HepG2 (cell line): ENCODE measurements around the gene ARHGAP4. TPM values are rescaled to one million over a fixed set of nuclear protein-coding genes. Genes with fewer than 3 reads are reported as not detected.

Experiments used
- ATAC-seq: fragments of 200-7000 bp; cut with Tn5 transposase; 3 replicates; pipeline ENCODE4 v1.9.1; 2020; ENCODE audit warnings: mild to moderate bottlenecking, moderate library complexity
- BruUV-seq: library from RNA; stranded (reverse); fragments of 400-500 nt; replicated peaks from 2 replicates; lab custom pipeline; 2021; lab: Mats Ljungman, UMichigan
- CTCF ChIA-PET: fragments of 300-600 bp; formaldehyde crosslinking; extraction: SDS; loops from one replicate; lab custom pipeline; 2021; ENCODE audit warnings: low total read pairs, inconsistent platforms, low intra/inter-chr PET ratio; lab: Yijun Ruan, JAX
- POLR2A ChIA-PET: fragments of 350-600 bp; sonication (Branson Sonifier 250); formaldehyde crosslinking; loops from one replicate; lab custom pipeline; 2020; ENCODE audit warnings: antibody characterized with exemption, inconsistent platforms; lab: Yijun Ruan, JAX
- DNase-seq: peaks from one replicate; pipeline ENCODE4 v3.0.0-alpha.2; 2015; ENCODE audit warnings: low spot score
- FAIRE-seq: peaks from 3 replicates; lab custom pipeline; 2011; peaks lifted over from hg19 to GRCh38; lab: Jason Lieb, UNC
- H2AFZ ChIP-seq: one replicate; pipeline ENCODE4 v1.6.1; 2011; ENCODE audit warnings: low read length, inconsistent platforms
- H3K27ac ChIP-seq: fragments of 300-600 bp; 3 replicates; pipeline ENCODE4 v1.8.0; 2011; ENCODE audit warnings: mixed run types, mild to moderate bottlenecking, mixed read lengths, low read length, inconsistent platforms; ENCODE audit not compliant: insufficient read depth; ENCODE audit errors: extremely low read length
- H3K27me3 ChIP-seq, 2 experiments: fragments of 200-600 bp in 1 of 2; 2 replicates in 1 of 2; 3 replicates in 1 of 2; pipeline versions ENCODE4 v1.6.0 to v1.8.0; 2011; ENCODE audit warnings: low read length in 2 of 2, mild to moderate bottlenecking in 2 of 2, moderate library complexity in 2 of 2, inconsistent platforms in 1 of 2; ENCODE audit not compliant: insufficient read depth in 2 of 2, control insufficient read depth in 1 of 2
- H3K36me3 ChIP-seq, 2 experiments: fragments of 200-600 bp in 1 of 2; replicated peaks in 1 of 2; 2 replicates in 1 of 2; 3 replicates in 1 of 2; pipeline versions ENCODE4 v1.5.1 to v1.8.0; 2011; ENCODE audit warnings: low read length in 2 of 2, inconsistent platforms in 1 of 2; ENCODE audit not compliant: insufficient read depth in 2 of 2, control insufficient read depth in 1 of 2
- H3K4me1 ChIP-seq: 2 replicates; pipeline ENCODE4 v1.5.1; 2012; ENCODE audit warnings: low read length, inconsistent platforms; ENCODE audit not compliant: insufficient read depth
- H3K4me2 ChIP-seq: 2 replicates; pipeline ENCODE4 v1.6.0; 2011; ENCODE audit warnings: low read depth, low read length, inconsistent platforms
- H3K4me3 ChIP-seq, 3 experiments: fragments of 200-600 bp in 1 of 3; sonication (generic), shearing (Covaris generic) in 1 of 3; replicated peaks in 1 of 3; 2 replicates each; pipeline ENCODE4 v1.5.1; 2011 to 2016; ENCODE audit warnings: low read length in 3 of 3, inconsistent platforms in 2 of 3, low read depth in 2 of 3, mild to moderate bottlenecking in 2 of 3, control low read depth in 1 of 3, mixed read lengths in 1 of 3; ENCODE audit not compliant: insufficient read depth in 1 of 3
- H3K79me2 ChIP-seq: one replicate; pipeline ENCODE4 v1.6.1; 2011; ENCODE audit warnings: low read length, inconsistent platforms; ENCODE audit not compliant: insufficient read depth
- H3K9ac ChIP-seq: 2 replicates; pipeline ENCODE4 v1.6.0; 2011; ENCODE audit warnings: mild to moderate bottlenecking, low read depth, low read length, inconsistent platforms; ENCODE audit not compliant: insufficient read depth
- H3K9me3 ChIP-seq: 2 replicates; pipeline ENCODE4 v1.5.1; 2012; ENCODE audit warnings: mild to moderate bottlenecking, low read length
- H4K20me1 ChIP-seq: 2 replicates; pipeline ENCODE4 v1.6.0; 2011; ENCODE audit warnings: inconsistent platforms, mild to moderate bottlenecking, low read length, moderate library complexity; ENCODE audit not compliant: insufficient read depth
- HOXA9 ChIP-seq: sonication (generic); formaldehyde crosslinking; IDR thresholded peaks from 2 replicates; pipeline ENCODE4 v1.8.1; 2022; ENCODE audit warnings: missing genetic modification reagents, mild to moderate bottlenecking, moderate library complexity, borderline replicate concordance
- MXD3 ChIP-seq: IDR thresholded peaks from 2 replicates; pipeline ENCODE4 v1.6.1; 2016; ENCODE audit warnings: mild to moderate bottlenecking, missing biosample characterization, missing genetic modification reagents
- NFIC ChIP-seq: IDR thresholded peaks from 2 replicates; pipeline ENCODE4 v1.6.1; 2012; ENCODE audit warnings: mild to moderate bottlenecking, low read length, inconsistent platforms
- SUZ12 ChIP-seq: fragments of 150-350 bp; IDR thresholded peaks from 2 replicates; pipeline ENCODE4 v1.6.1; 2014; ENCODE audit warnings: low read depth, low read length
- TCF7 ChIP-seq: sonication (generic); IDR thresholded peaks from 2 replicates; pipeline ENCODE4 v1.6.1; 2016; ENCODE audit warnings: antibody characterized with exemption, low read depth
- ZFP41 ChIP-seq: sonication (generic); formaldehyde crosslinking; IDR thresholded peaks from 2 replicates; pipeline ENCODE4 v1.4.0; 2020; ENCODE audit warnings: mild to moderate bottlenecking, missing genetic modification reagents, borderline replicate concordance
- ZMYM2 ChIP-seq: sonication (generic); formaldehyde crosslinking; IDR thresholded peaks from 2 replicates; pipeline ENCODE4 v1.8.0; 2022; ENCODE audit warnings: mild to moderate bottlenecking, missing genetic modification reagents
- ZNF317 ChIP-seq: sonication (generic); formaldehyde crosslinking; IDR thresholded peaks from 2 replicates; pipeline ENCODE4 v1.5.0; 2020; ENCODE audit warnings: mild to moderate bottlenecking, missing genetic modification reagents
- ZNF800 ChIP-seq: sonication (generic); formaldehyde crosslinking; IDR thresholded peaks from 2 replicates; pipeline ENCODE4 v1.4.0; 2020; ENCODE audit warnings: missing genetic modification reagents
- ZSCAN5A ChIP-seq: sonication (generic); formaldehyde crosslinking; IDR thresholded peaks from 2 replicates; pipeline ENCODE4 v1.8.0; 2022; ENCODE audit warnings: mild to moderate bottlenecking, missing genetic modification reagents, borderline replicate concordance
- WGBS: methylation state at CpG from one replicate; pipeline ENCODE4 v1.1.6; 2017; ENCODE audit warnings: low lambda C conversion rate; 5-methylcytosine and 5-hydroxymethylcytosine counted together
- in situ Hi-C: cut with HindIII; loops from 2 replicates; pipeline ENCODE4 v1.10.0; 2017; ENCODE audit warnings: low pct_unique_long_range_greater_than_20kb; ENCODE audit not compliant: extremely low pct_ligation_motif_present
- intact Hi-C: fragments of 100-400 bp; cut with micrococcal nuclease; formaldehyde crosslinking; loops from one replicate; pipeline ENCODE4 v1.10.0; 2022; ENCODE audit not compliant: unreplicated experiment
- polyA plus RNA-seq, 8 experiments: library from polyadenylated mRNA; depleted of rRNA in 3 of 8; stranded (reverse) in 7 of 8; unstranded in 1 of 8; fragments of >200 nt; fragmentation: Illumina TruSeq in 4 of 8; extraction: Trizol in 4 of 8; gene quantifications; 2 replicates each; pipeline versions ENCODE4 v1.2.1 to v1.2.3, GENCODE V29; 2011 to 2016; ENCODE audit warnings: low read depth in 4 of 8, missing spikeins in 1 of 8, mixed read lengths in 1 of 8; ENCODE audit not compliant: insufficient read depth in 1 of 8
- total RNA-seq, 5 experiments: library from RNA; depleted of rRNA; stranded (reverse); fragments of >200 nt; fragmentation: Illumina TruSeq; extraction: Trizol; gene quantifications; 2 replicates each; pipeline ENCODE4 v1.2.3, GENCODE V29; 2016; ENCODE audit warnings: low read depth in 1 of 5

The ARHGAP4 gene
- total and polyA plus RNA-seq, 2 of the 13 experiments (the other 11 are each of a cell fraction or from before 2014, with no cell fraction given), result 0.57 to 0.64 TPM

GRCh38 chrX:153873282-153874084, 52.6 kb downstream of the ARHGAP4 start:
- WGBS, result no CpG with 5 or more reads among the region's 7 CpGs
- TF ChIP-seq ZMYM2 (CRISPR knock-in tag) (no peak), ZSCAN5A (CRISPR knock-in tag) (no peak), TCF7 (no peak)
- TF ChIP-seq, all 625 proteins: peak for 0
- H3K4me2 ChIP-seq, result no peak overlapping the region
- no peaks in the 10 kb centered on the region for H3K36me3 ChIP-seq
- no peak for FAIRE-seq
- CTCF ChIA-PET, result no interaction called here
- no peaks in the 10 kb centered on the region for H3K9me3 ChIP-seq
- intact Hi-C loops, result no loop called here
- H3K27me3 ChIP-seq, result no peaks in the 10 kb centered on the region
- H4K20me1 ChIP-seq, result no peaks in the 10 kb centered on the region
- no peak overlapping the region for H3K9ac ChIP-seq
- no peak overlapping the region for H2AFZ ChIP-seq
- no peak overlapping the region for H3K4me3 ChIP-seq
- H3K79me2 ChIP-seq, result no peaks in the 10 kb centered on the region
- no TSS peak for BruUV-seq
- no peak overlapping the region for H3K27ac ChIP-seq
- in situ Hi-C loops, result no loop called here
- ATAC-seq, result no peak
- H3K4me1 ChIP-seq, result peaks cover 5% of the 10 kb centered on the region; the same call in 1 of the 2 replicates
- DNase-seq, result no peak
- POLR2A ChIA-PET, result no interaction called here

GRCh38 chrX:153871946-153872878, 53.9 kb downstream of the ARHGAP4 start:
- H3K36me3 ChIP-seq, result no peaks in the 10 kb centered on the region
- H3K4me1 ChIP-seq, result no peaks in the 10 kb centered on the region
- intact Hi-C loops, result no loop called here
- BruUV-seq, result no TSS peak
- H3K79me2 ChIP-seq, result no peaks in the 10 kb centered on the region
- no peak overlapping the region for H2AFZ ChIP-seq
- POLR2A ChIA-PET, result no interaction called here
- H3K27ac ChIP-seq, result no peak overlapping the region
- no peaks in the 10 kb centered on the region for H3K9me3 ChIP-seq
- CTCF ChIA-PET, result no interaction called here
- H3K27me3 ChIP-seq, result no peaks in the 10 kb centered on the region
- FAIRE-seq (no peak), DNase-seq (no peak), ATAC-seq (no peak)
- 59% methylated on average over 17 of the region's 29 CpGs for WGBS
- in situ Hi-C loops, result no loop called here
- no peaks in the 10 kb centered on the region for H4K20me1 ChIP-seq
- H3K9ac ChIP-seq, result no peak overlapping the region
- no peak overlapping the region for H3K4me2 ChIP-seq
- H3K4me3 ChIP-seq, result no peak overlapping the region
- no peak for TF ChIP-seq ZFP41 (CRISPR knock-in tag)
- TF ChIP-seq MXD3 (CRISPR knock-in tag), result no peak
- no peak for TF ChIP-seq NFIC
- TF ChIP-seq HOXA9 (CRISPR knock-in tag), result no peak
- no peak for TF ChIP-seq SUZ12
- TF ChIP-seq ZNF317, result no peak
- TF ChIP-seq ZNF800 (CRISPR knock-in tag), result no peak
